Measurements from ENCODE around the gene RAB1B. TPM values are rescaled to one million over a fixed set of nuclear protein-coding genes. Genes with fewer than 3 reads are reported as not detected.

The RAB1B gene
- total and polyA plus RNA-seq, 4 donors: 40.4 to 83.0 (median 51.3) TPM

GRCh38 chr11:66315498-66315885, 47.1 kb downstream of the RAB1B start (continued):
- no peak for TF ChIP-seq ATF3 (IDR thresholded peaks at IDR 0.05)

GRCh38 chr11:66315921-66316811, 47.7 kb downstream of the RAB1B start:
- Histone ChIP-seq H3K4me1 (ENCODE audit: control insufficient read depth in 4 of 4, insufficient read depth in 4 of 4, low read length in 3 of 4) (peaks cover 7 to 24% (median 13%) of the 10 kb centered on the region in 4 donors), H3K9ac (ENCODE audit: low read depth in 1 of 2, low read length in 2 of 2) (no peak overlapping the region), H3K36me3 (ENCODE audit: control insufficient read depth in 4 of 4, insufficient read depth in 3 of 4, low read depth in 1 of 4, low read length in 3 of 4) (no peaks in the 10 kb centered on the region), H3K27me3 (ENCODE audit: control insufficient read depth in 4 of 4, insufficient read depth in 4 of 4, low read length in 3 of 4) (no peaks in the 10 kb centered on the region), H3K4me3 (ENCODE audit: low read depth in 1 of 3, low read length in 3 of 3) (no peak overlapping the region), H3K9me3 (ENCODE audit: control insufficient read depth in 4 of 4, low read length in 3 of 4) (no peaks in the 10 kb centered on the region), H3K27ac (ENCODE audit: low read depth in 1 of 2, low read length in 2 of 2) (peak overlapping the region; percentile 5 to 23)
- no peak for DNase-seq (ENCODE audit: low spot score)
- 86% methylated on average over 52 of the region's 52 CpGs for WGBS
- TF ChIP-seq RXRA (IDR thresholded peaks at IDR 0.05) (no peak), TAF1 (conservative IDR thresholded peaks at IDR 0.05) (no peak), HNF4G (IDR thresholded peaks at IDR 0.05) (no peak), SP1 (IDR thresholded peaks at IDR 0.05) (no peak), CTCF (IDR thresholded peaks at IDR 0.05; ENCODE audit: low read depth, low read length, missing input control) (no peak), ATF3 (IDR thresholded peaks at IDR 0.05) (no peak), NR2F2 (IDR thresholded peaks at IDR 0.05) (no peak)

GRCh38 chr11:66316849-66317251, 48.4 kb downstream of the RAB1B start, which contains the start of gene CD248:
Gene CD248 (minus strand): TSS chr11:66317044. CDS start chr11:66317027, 17 bp downstream.
- WGBS: 61% methylated on average over 29 of the region's 29 CpGs
- Histone ChIP-seq H3K4me1 (ENCODE audit: control insufficient read depth in 4 of 4, insufficient read depth in 4 of 4, low read length in 3 of 4) (peaks cover 7 to 21% (median 13%) of the 10 kb centered on the region in 4 donors), H3K27me3 (ENCODE audit: control insufficient read depth in 4 of 4, insufficient read depth in 4 of 4, low read length in 3 of 4) (no peaks in the 10 kb centered on the region), H3K4me3 (ENCODE audit: low read depth in 1 of 3, low read length in 3 of 3) (no peak within 1 kb of the TSS), H3K9me3 (ENCODE audit: control insufficient read depth in 4 of 4, low read length in 3 of 4) (no peaks in the 10 kb centered on the region), H3K27ac (ENCODE audit: low read depth in 1 of 2, low read length in 2 of 2) (peak within 1 kb of the TSS; percentile 5 to 73), H3K9ac (ENCODE audit: low read depth in 1 of 2, low read length in 2 of 2) (no peak within 1 kb of the TSS), H3K36me3 (ENCODE audit: control insufficient read depth in 4 of 4, insufficient read depth in 3 of 4, low read depth in 1 of 4, low read length in 3 of 4) (no peaks in the 10 kb centered on the region)
- DNase-seq (ENCODE audit: low spot score): no peak
- TF ChIP-seq GABPA (IDR thresholded peaks at IDR 0.05 in 1 of 2, conservative IDR thresholded peaks at IDR 0.05 in 1 of 2) (no peak), NR2F2 (IDR thresholded peaks at IDR 0.05) (no peak), YY1 (IDR thresholded peaks at IDR 0.05) (no peak), ATF3 (IDR thresholded peaks at IDR 0.05) (no peak), REST (IDR thresholded peaks at IDR 0.05) (no peak), JUND (IDR thresholded peaks at IDR 0.05) (no peak), ZBTB33 (IDR thresholded peaks at IDR 0.05) (no peak), HNF4A (conservative IDR thresholded peaks at IDR 0.05) (no peak), MAX (IDR thresholded peaks at IDR 0.05) (no peak), EGR1 (IDR thresholded peaks at IDR 0.05; ENCODE audit: low read depth in 2 of 2) (no peak), FOXA2 (IDR thresholded peaks at IDR 0.05) (no peak), TAF1 (conservative IDR thresholded peaks at IDR 0.05) (no peak)
